ENCODE data around the gene EBF3. TPM values are rescaled to one million over a fixed set of nuclear protein-coding genes. Genes with fewer than 3 reads are reported as not detected.

The EBF3 gene
- polyA plus RNA-seq, 12 donors = 51.3 to 117 (median 70.4) TPM; not detected in 1

DNA sequence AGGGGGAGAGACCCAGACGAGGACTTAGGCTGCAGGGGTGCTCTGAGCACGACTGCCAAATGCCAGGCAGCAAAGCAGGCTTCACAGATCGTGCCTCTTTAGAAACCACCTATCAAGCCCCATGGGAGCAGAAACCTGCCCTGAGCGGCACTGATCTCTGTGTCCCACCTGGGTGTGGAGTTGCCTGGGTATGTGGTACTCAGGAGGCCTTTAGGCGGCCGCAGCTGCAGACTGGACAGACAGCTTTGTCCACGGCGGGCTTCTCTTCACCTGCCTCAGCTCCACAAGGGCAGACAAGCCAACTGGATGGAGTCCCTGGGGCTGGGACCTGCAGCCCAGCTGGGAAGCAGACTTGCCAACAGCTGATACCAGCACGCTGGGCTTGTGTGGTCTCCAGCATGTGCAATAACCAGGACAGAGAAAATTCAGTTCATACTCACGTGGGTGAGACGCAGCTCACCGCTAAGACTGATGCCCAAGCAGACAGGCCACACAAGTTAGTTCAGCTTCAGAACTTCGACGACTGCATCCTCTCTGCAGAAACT lies 163.2 kb downstream of the EBF3 start:
- no peak for DNase-seq

DNA sequence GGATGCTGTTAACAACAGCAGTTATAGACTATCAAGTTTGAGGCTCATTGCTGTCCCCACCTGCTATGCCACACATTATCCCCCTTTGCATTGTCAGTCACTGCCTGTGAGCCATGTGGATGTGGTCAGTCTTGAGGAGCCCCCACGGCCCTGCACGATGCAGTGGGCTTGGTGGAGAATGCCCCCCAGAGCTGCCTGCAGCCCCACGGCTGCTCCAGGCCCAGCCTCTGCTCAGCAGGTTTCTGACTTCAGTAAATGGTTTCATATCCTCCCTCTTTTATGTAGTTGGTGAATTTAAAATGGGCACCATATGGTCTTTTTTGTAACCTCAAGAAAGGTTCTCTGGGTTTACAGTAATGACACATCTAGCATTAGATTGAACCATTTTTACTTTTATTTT lies 164.1 kb downstream of the EBF3 start:
- no peak for DNase-seq

DNA sequence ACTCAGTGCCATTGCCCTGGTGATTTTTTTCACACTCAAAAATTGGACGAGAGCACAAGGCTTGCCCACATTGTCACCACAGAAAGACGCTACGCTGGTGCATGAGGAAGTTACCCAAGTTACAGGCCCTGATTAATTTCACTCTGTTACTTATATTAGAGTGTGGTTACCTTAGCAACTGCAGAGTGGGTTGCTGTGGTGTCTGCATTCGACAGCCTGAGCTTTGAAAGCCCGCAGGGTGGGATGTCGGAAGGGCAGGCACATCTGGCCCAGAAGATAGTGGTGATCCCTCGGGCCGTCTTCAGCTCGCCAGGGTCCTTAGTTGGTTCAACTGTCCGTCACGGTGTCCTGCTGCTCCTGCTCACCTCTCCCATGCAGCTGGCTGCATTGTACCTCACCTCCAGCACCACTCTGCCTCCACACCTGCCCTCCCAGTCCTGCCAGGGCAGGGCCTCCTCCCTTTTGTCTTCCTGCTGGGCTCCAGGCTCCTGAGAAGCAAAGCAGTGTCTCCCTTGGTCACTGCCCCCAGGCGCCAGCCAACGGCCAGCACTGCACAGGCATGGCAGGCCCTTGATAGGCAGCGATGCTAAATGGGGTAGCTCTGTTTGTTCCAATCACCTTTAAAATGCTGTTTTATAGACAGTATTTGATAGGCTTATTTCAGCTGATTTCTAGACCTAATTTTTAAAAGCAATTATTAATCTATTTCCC lies 167.2 kb downstream of the EBF3 start:
- DNase-seq = no peak

- DNase-seq = no peak
Observed at GRCh38 chr10:129793996-129794395, 170.1 kb downstream of the EBF3 start.

- DNase-seq = no peak
Observed at GRCh38 chr10:129793479-129793878, 170.6 kb downstream of the EBF3 start.

- DNase-seq = no peak
Observed at GRCh38 chr10:129792864-129793263, 171.2 kb downstream of the EBF3 start.

- peak; percentile 26 for DNase-seq
Observed at GRCh38 chr10:129792141-129792540, 171.9 kb downstream of the EBF3 start.

DNA sequence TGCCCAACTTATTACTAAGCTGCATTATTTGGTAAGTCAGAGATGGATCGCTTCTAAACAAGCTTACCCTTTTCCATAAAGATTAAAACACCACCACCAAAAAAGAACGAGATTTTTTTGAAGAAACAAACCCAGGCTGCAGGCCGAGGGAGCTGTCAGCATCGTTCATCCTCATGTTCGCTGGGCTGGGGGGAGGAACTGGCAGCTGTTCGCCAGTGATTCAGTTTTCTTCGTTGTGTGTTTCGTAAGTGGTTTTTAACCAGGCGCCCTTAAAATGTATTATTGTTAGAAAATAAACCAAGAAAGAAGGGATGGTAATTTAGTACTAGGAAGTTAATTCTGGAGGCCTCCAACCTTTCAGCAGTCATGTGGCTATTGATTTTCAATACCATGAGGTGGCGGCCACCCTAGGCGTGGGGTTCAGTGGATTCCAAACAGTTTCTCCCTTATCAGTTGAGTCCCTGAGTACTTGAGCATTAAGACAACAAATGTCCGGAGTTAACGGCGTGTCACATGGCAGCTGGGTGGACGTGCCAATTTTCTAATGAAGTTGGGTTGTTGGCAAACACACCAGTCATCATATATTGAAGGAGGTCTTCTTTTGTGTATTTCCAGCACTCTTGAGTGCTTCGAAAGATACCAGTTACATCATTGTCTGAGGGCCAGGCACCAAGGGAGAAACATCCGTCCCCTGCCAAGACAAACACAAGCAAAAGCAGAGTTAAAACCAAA lies 173.2 kb downstream of the EBF3 start:
- DNase-seq = no peak

DNA sequence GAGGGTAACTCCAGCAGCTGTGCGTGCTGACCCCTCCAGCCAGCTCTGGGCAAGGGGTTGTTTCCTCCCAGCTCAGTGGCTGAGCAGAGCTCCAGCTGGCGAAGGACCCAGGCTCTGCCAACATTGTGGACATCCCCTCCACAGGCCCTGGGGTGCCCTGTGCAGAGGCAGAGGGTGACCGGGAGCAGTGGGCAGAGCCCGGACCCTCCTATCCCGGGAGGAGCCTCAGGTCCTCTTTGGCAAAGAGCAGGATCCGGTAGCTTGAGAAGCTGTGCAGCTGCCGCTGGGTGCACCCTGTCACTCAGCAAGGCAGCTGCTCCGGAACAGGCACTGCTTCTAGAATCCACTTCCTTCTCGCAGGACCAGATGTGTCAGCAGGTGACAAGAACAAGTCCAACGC lies 175.9 kb downstream of the EBF3 start:
- DNase-seq = peak; percentile 31

DNA sequence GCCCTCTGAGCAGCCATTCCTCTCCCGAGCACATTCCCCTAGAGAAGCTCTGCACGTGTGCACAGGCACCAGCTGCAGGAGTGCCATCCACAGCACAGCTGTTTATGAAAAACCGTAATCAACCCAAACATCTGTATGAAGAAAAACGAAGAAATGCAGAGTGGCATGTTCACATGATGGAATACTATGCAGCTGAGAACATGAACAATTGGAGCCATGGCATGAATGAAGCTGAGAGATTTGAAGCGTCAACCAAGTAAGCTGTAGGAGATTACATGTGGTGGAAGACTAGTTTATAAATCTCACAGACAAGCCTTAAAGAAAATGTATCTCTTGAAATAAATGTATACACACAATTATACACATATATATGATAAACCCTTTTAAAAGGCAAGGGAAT lies 176.5 kb downstream of the EBF3 start:
- DNase-seq = no peak

DNA sequence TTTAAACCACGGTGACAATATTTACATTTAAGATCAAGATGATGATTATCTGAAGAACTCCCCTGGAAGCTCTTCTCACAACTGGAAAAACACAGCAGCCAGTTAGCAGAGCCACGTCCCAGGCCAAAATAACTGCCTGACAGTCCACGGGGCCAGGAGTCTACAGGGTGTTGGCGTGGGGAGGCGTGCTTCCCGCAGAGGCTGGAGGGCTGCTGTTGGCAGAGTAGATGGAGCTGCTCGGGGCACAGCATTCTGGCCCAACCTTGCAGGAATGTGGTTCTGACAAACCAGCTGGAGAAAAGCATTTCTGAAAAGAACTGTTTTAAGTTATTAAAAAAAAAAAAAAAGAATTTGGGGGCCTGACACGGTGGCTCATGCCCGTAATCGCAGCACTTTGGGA lies 177.9 kb downstream of the EBF3 start:
- no peak for DNase-seq

GRCh38 chr10:129785536-129785981 lies 178.5 kb downstream of the EBF3 start:
- DNase-seq = no peak

Other genes with a start within 250 kb of the EBF3 start
- gene C10orf143, start 146.6 kb upstream of the EBF3 start, polyA plus RNA-seq (ENCODE audit: insufficient read length in 12 of 12) = 1 to 10 TPM in 10 of 12 donors, not detected in 2; 2.4 to 4.8 (median 3.6) TPM
- gene GLRX3, start 172.1 kb upstream of the EBF3 start, polyA plus RNA-seq (ENCODE audit: insufficient read length in 12 of 12) = 10 to 100 TPM in 11 of 12 donors, not detected in 1; 52.5 to 85.2 (median 63.5) TPM